Measurements from ENCODE around the gene SMC1B. TPM values are rescaled to one million over a fixed set of nuclear protein-coding genes. Genes with fewer than 3 reads are reported as not detected.
"Not testable (repeated sequence)": the region's sequence is repeated elsewhere in the genome, so short reads cannot be mapped to it uniquely, and the experiment has no call there.

SMC1B gene
- total RNA-seq, 1 donor from 2014 or later, result not detected

- H3K36me3 ChIP-seq, result no peaks in the 10 kb centered on the region
- no peaks in the 10 kb centered on the region for H3K9me3 ChIP-seq
- no peaks in the 10 kb centered on the region for H3K4me1 ChIP-seq
- no peak for DNase-seq (ENCODE audit: low spot score in 2 of 2)
- no peak overlapping the region for H3K27ac ChIP-seq
- H3K27me3 ChIP-seq, result no peaks in the 10 kb centered on the region
- intact Hi-C loops (cut with DNase I), result no loop called here
- H3K4me3 ChIP-seq, result no peak overlapping the region
- TF ChIP-seq, protein P1, sequence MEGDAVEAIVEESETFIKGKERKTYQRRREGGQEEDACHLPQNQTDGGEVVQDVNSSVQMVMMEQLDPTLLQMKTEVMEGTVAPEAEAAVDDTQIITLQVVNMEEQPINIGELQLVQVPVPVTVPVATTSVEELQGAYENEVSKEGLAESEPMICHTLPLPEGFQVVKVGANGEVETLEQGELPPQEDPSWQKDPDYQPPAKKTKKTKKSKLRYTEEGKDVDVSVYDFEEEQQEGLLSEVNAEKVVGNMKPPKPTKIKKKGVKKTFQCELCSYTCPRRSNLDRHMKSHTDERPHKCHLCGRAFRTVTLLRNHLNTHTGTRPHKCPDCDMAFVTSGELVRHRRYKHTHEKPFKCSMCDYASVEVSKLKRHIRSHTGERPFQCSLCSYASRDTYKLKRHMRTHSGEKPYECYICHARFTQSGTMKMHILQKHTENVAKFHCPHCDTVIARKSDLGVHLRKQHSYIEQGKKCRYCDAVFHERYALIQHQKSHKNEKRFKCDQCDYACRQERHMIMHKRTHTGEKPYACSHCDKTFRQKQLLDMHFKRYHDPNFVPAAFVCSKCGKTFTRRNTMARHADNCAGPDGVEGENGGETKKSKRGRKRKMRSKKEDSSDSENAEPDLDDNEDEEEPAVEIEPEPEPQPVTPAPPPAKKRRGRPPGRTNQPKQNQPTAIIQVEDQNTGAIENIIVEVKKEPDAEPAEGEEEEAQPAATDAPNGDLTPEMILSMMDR (IDR thresholded peaks at IDR 0.05), result no peak
Measured at GRCh38 chr22:45302751-45303150, 110.6 kb downstream of the SMC1B start.

GRCh38 chr22:45298934-45299505, 114.4 kb downstream of the SMC1B start:
- intact Hi-C loops (cut with DNase I), result no loop called here
- Histone ChIP-seq H3K4me3 (no peak overlapping the region), H3K27me3 (no peaks in the 10 kb centered on the region), H3K9me3 (no peaks in the 10 kb centered on the region), H3K27ac (no peak overlapping the region), H3K4me1 (no peaks in the 10 kb centered on the region), H3K36me3 (no peaks in the 10 kb centered on the region)
- TF ChIP-seq, protein P1 (IDR thresholded peaks at IDR 0.05), result no peak
- DNase-seq (ENCODE audit: low spot score in 2 of 2), result no peak

GRCh38 chr22:45296628-45297297, 116.6 kb downstream of the SMC1B start:
- no peaks in the 10 kb centered on the region for H3K27me3 ChIP-seq
- no peak for DNase-seq (ENCODE audit: low spot score in 2 of 2)
- no peaks in the 10 kb centered on the region for H3K4me1 ChIP-seq
- TF ChIP-seq, protein P1 (IDR thresholded peaks at IDR 0.05), result no peak
- no peaks in the 10 kb centered on the region for H3K9me3 ChIP-seq
- no peaks in the 10 kb centered on the region for H3K36me3 ChIP-seq
- H3K4me3 ChIP-seq, result no peak overlapping the region
- H3K27ac ChIP-seq, result no peak overlapping the region
- intact Hi-C loops (cut with DNase I), result no loop called here

- DNase-seq (ENCODE audit: low spot score in 2 of 2), result no peak
- Histone ChIP-seq H3K4me3 (no peak overlapping the region), H3K9me3 (no peaks in the 10 kb centered on the region), H3K36me3 (no peaks in the 10 kb centered on the region), H3K4me1 (no peaks in the 10 kb centered on the region), H3K27ac (no peak overlapping the region), H3K27me3 (no peaks in the 10 kb centered on the region)
- TF ChIP-seq, protein P1 (IDR thresholded peaks at IDR 0.05), result no peak
- intact Hi-C loops (cut with DNase I), result no loop called here
Measured at GRCh38 chr22:45295492-45295891, 117.9 kb downstream of the SMC1B start.

DNA sequence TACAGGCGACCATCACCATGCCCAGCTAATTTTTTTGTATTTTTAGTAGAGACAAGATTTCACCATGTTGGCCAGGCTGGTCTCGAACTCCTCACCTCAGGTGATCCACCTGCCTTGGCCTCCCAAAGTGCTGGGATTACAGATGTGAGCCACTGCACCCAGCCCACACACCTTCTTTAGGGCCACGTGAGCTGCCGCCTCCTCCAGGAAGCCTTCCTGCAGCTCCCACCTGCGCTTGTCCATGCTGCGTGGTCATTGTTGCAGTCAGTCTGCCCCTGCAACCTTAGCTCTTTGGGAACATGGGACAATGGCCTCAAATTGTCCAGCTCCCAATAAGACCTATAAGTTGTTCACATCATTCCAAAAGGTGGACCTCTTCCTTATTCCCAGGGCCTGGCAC, 118.4 kb downstream of the SMC1B start:
- H3K9me3 ChIP-seq; H3K36me3 ChIP-seq; DNase-seq (ENCODE audit: low spot score in 2 of 2); H3K27ac ChIP-seq; H3K27me3 ChIP-seq; H3K4me3 ChIP-seq; intact Hi-C loops (cut with DNase I); H3K4me1 ChIP-seq: not testable (repeated sequence)

Other genes with a start within 250 kb of the SMC1B start
- gene NUP50, start 249.7 kb downstream of the SMC1B start, total RNA-seq, result 75.8 TPM
- 60.0 TPM for gene KIAA0930, start 172.7 kb downstream of the SMC1B start, total RNA-seq
- gene UPK3A, start 128.7 kb downstream of the SMC1B start, total RNA-seq, result not detected
- 23.5 TPM for gene FAM118A, start 103.7 kb downstream of the SMC1B start, total RNA-seq
- not detected for gene RIBC2, start 94 bp upstream of the SMC1B start, total RNA-seq
- 580 TPM for gene FBLN1, start 89.3 kb upstream of the SMC1B start, total RNA-seq

Measured in ascending aorta (tissue), 2 donors.